ENCODE results near the gene INO80.

INO80 gene

DNA sequence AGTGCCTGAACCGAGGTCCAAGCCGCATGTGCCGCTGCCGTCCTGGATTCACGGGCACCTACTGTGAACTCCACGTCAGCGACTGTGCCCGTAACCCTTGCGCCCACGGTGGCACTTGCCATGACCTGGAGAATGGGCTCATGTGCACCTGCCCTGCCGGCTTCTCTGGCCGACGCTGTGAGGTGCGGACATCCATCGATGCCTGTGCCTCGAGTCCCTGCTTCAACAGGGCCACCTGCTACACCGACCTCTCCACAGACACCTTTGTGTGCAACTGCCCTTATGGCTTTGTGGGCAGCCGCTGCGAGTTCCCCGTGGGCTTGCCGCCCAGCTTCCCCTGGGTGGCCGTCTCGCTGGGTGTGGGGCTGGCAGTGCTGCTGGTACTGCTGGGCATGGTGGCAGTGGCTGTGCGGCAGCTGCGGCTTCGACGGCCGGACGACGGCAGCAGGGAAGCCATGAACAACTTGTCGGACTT, 179.8 kb downstream of the INO80 start:
- H3K4me2 ChIP-seq = no peak overlapping the region
- H4K20me1 ChIP-seq (ENCODE audit: insufficient read depth) = no peaks in the 10 kb centered on the region
- no peaks in the 10 kb centered on the region for H3K79me2 ChIP-seq (ENCODE audit: insufficient read depth, low read depth)
- TF ChIP-seq, protein P1, sequence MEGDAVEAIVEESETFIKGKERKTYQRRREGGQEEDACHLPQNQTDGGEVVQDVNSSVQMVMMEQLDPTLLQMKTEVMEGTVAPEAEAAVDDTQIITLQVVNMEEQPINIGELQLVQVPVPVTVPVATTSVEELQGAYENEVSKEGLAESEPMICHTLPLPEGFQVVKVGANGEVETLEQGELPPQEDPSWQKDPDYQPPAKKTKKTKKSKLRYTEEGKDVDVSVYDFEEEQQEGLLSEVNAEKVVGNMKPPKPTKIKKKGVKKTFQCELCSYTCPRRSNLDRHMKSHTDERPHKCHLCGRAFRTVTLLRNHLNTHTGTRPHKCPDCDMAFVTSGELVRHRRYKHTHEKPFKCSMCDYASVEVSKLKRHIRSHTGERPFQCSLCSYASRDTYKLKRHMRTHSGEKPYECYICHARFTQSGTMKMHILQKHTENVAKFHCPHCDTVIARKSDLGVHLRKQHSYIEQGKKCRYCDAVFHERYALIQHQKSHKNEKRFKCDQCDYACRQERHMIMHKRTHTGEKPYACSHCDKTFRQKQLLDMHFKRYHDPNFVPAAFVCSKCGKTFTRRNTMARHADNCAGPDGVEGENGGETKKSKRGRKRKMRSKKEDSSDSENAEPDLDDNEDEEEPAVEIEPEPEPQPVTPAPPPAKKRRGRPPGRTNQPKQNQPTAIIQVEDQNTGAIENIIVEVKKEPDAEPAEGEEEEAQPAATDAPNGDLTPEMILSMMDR (conservative IDR thresholded peaks at IDR 0.05; ENCODE audit: low read depth, low read length) = no peak
- H3K36me3 ChIP-seq (ENCODE audit: insufficient read depth) = no peaks in the 10 kb centered on the region
- peaks cover 6% of the 10 kb centered on the region; the same call in 1 of the 2 replicates for H3K27me3 ChIP-seq (ENCODE audit: insufficient read depth, low read depth)
- H2AFZ ChIP-seq (ENCODE audit: low read depth) = no peak overlapping the region
- H3K9ac ChIP-seq = no peak overlapping the region
- H3K4me1 ChIP-seq (ENCODE audit: low read depth, poor library complexity, severe bottlenecking) = peaks cover 24% of the 10 kb centered on the region
- H3K4me3 ChIP-seq (IDR thresholded peaks at IDR 0.05; ENCODE audit: insufficient read depth, low read depth, low read length) = no peak overlapping the region
- H3K27ac ChIP-seq = no peak overlapping the region

DNA sequence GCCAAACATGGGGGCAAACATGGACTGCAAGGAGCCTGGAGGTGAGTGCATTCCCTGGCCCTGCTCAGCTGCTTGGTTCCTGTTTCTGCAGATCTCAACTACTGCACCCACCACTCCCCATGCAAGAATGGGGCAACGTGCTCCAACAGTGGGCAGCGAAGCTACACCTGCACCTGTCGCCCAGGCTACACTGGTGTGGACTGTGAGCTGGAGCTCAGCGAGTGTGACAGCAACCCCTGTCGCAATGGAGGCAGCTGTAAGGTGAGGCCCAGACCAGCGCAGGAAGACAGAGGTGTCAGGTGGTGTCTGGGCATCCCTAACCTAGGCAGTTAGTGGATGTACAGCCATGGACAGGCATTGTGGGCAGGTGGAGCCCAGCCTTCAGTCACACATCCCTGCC, 181.6 kb downstream of the INO80 start:
- Histone ChIP-seq H3K9ac (no peak overlapping the region), H2AFZ (ENCODE audit: low read depth) (no peak overlapping the region), H3K4me1 (ENCODE audit: low read depth, poor library complexity, severe bottlenecking) (peaks cover 25% of the 10 kb centered on the region), H3K27me3 (ENCODE audit: insufficient read depth, low read depth) (peaks cover 23% of the 10 kb centered on the region), H3K79me2 (ENCODE audit: insufficient read depth, low read depth) (no peaks in the 10 kb centered on the region), H3K4me3 (IDR thresholded peaks at IDR 0.05; ENCODE audit: insufficient read depth, low read depth, low read length) (no peak overlapping the region), H3K4me2 (no peak overlapping the region), H4K20me1 (ENCODE audit: insufficient read depth) (no peaks in the 10 kb centered on the region), H3K36me3 (ENCODE audit: insufficient read depth) (no peaks in the 10 kb centered on the region), H3K27ac (no peak overlapping the region)
- TF ChIP-seq, protein P1 (conservative IDR thresholded peaks at IDR 0.05; ENCODE audit: low read depth, low read length) = no peak

DNA sequence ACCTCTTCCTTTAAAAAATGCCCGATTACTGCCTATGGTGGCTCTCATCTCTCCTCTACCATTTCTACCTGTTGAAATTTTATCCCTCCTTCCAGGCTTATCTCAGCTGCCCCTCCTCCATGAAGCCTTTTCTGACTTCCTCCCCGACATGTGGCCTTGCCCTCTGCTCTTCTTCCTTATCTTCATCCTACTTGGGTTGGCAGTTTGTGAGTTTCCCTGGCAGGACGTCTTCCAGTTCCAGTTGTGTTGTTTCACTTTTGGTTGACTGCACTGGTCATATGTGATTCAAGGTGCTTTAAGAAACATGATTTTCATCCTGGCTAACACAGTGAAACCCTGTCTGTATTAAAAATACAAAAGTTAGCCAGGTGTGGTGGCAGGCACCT, 182.6 kb downstream of the INO80 start:
- H3K4me2 ChIP-seq = no peak overlapping the region

DNA sequence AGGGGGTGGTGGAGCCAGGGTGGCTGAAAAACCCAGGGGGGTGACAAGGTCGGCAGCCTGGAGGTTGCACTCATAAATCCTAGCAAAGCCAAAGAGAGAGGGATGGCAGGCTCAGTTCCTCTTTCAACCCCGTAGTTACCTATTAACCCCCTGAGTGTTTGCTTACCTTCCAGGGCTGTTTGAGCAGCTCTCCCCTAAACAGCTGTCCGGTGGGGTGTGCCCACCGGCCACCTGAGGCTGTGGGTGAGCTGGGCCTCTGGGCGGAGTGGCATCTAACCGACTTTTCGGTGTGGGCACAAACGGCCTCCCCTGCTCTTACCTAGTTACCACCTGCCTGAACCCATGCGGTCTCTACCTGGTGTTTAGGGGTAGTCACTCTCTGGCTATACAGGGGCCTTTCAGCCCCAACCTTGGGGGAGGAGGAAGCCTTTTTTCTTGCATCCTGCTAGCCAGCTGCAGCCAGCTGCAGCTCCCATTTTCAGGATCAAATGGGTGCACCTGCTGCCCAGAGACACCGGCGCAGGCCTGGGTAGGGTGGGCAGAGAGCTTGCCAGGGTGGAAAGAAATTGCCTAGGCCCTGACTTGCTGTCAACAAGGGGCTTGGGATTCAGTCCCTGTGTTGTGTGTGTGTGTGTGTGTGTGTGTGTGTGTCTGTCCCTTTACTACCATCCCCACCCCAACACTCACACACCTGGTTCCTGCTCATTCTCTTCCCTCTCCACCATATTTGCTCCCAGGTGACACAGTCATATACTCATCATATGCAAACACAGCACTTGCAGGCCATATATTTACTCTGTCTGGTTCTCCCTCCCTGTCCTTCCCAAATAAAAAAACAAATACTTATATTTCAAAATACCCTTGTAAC, 183.2 kb downstream of the INO80 start:
- H4K20me1 ChIP-seq (ENCODE audit: insufficient read depth) = no peaks in the 10 kb centered on the region
- TF ChIP-seq, protein P1 (conservative IDR thresholded peaks at IDR 0.05; ENCODE audit: low read depth, low read length) = no peak
- no peak overlapping the region for H3K9ac ChIP-seq
- no peak overlapping the region for H3K4me2 ChIP-seq
- no peaks in the 10 kb centered on the region for H3K36me3 ChIP-seq (ENCODE audit: insufficient read depth)
- no peak overlapping the region for H3K4me3 ChIP-seq (IDR thresholded peaks at IDR 0.05; ENCODE audit: insufficient read depth, low read depth, low read length)
- no peak overlapping the region for H3K27ac ChIP-seq
- peaks cover 23% of the 10 kb centered on the region for H3K27me3 ChIP-seq (ENCODE audit: insufficient read depth, low read depth)
- H3K4me1 ChIP-seq (ENCODE audit: low read depth, poor library complexity, severe bottlenecking) = peaks cover 25% of the 10 kb centered on the region
- no peak overlapping the region for H2AFZ ChIP-seq (ENCODE audit: low read depth)
- H3K79me2 ChIP-seq (ENCODE audit: insufficient read depth, low read depth) = no peaks in the 10 kb centered on the region

More for the DNA sequence above, 182.6 kb downstream of the INO80 start:
- peaks cover 23% of the 10 kb centered on the region for H3K27me3 ChIP-seq (ENCODE audit: insufficient read depth, low read depth)
- H3K79me2 ChIP-seq (ENCODE audit: insufficient read depth, low read depth) = no peaks in the 10 kb centered on the region
- H3K4me3 ChIP-seq (IDR thresholded peaks at IDR 0.05; ENCODE audit: insufficient read depth, low read depth, low read length) = no peak overlapping the region
- H3K27ac ChIP-seq = no peak overlapping the region
- TF ChIP-seq, protein P1 (conservative IDR thresholded peaks at IDR 0.05; ENCODE audit: low read depth, low read length) = no peak
- no peaks in the 10 kb centered on the region for H4K20me1 ChIP-seq (ENCODE audit: insufficient read depth)
- H3K9ac ChIP-seq = no peak overlapping the region
- H2AFZ ChIP-seq (ENCODE audit: low read depth) = no peak overlapping the region
- no peaks in the 10 kb centered on the region for H3K36me3 ChIP-seq (ENCODE audit: insufficient read depth)
- H3K4me1 ChIP-seq (ENCODE audit: low read depth, poor library complexity, severe bottlenecking) = peaks cover 25% of the 10 kb centered on the region

All from KMS-11 (cell line).